ENCODE data around the gene SORCS3.

DNA sequence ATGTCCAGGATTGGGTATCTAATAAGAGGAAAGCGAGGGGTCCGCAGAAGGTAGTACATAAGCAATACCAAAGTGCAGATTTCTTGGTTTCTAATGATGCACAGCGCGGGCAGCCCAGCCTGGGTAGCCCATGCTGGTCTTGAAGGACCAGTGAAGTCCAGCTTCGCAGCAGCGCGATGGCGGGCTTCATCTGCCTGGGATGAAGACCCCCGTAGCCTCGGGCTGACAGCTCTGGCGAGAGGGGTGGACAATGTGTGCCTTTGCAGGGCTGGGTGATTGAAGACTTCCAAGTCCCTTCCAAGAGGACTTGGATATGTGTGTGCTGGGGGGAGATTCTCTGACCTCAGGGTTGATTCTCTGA is 2.2 kb downstream of the SORCS3 start:
- TF ChIP-seq ATF3 (IDR thresholded peaks at IDR 0.05) (no peak), ZBTB33 (IDR thresholded peaks at IDR 0.05; ENCODE audit: extremely low read depth, insufficient replicate concordance, low read length) (no peak), EZH2phosphoT487 (IDR thresholded peaks at IDR 0.05; ENCODE audit: borderline replicate concordance) (no peak)
- TF ChIP-seq, protein P1, sequence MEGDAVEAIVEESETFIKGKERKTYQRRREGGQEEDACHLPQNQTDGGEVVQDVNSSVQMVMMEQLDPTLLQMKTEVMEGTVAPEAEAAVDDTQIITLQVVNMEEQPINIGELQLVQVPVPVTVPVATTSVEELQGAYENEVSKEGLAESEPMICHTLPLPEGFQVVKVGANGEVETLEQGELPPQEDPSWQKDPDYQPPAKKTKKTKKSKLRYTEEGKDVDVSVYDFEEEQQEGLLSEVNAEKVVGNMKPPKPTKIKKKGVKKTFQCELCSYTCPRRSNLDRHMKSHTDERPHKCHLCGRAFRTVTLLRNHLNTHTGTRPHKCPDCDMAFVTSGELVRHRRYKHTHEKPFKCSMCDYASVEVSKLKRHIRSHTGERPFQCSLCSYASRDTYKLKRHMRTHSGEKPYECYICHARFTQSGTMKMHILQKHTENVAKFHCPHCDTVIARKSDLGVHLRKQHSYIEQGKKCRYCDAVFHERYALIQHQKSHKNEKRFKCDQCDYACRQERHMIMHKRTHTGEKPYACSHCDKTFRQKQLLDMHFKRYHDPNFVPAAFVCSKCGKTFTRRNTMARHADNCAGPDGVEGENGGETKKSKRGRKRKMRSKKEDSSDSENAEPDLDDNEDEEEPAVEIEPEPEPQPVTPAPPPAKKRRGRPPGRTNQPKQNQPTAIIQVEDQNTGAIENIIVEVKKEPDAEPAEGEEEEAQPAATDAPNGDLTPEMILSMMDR (IDR thresholded peaks at IDR 0.05 in 2 of 3, conservative IDR thresholded peaks at IDR 0.05 in 1 of 3; ENCODE audit: borderline replicate concordance in 1 of 3, insufficient read depth in 1 of 3, low read depth in 2 of 3, low read length in 2 of 3): no peak
